A549 (cell line): ENCODE measurements around the gene CCSAP. TPM values are rescaled to one million over a fixed set of nuclear protein-coding genes. Genes with fewer than 3 reads are reported as not detected.

Experiments
- ATAC-seq, 2 experiments: fragments of 200-7000 bp in 1 of 2; fragments of >200 bp in 1 of 2; cut with Nextera tagmentation in 1 of 2; cut with Tn5 transposase in 1 of 2; 3 replicates each; pipeline versions ENCODE4 v1.8.0 to v1.9.1; 2018 to 2020; ENCODE audit warnings: mild to moderate bottlenecking in 1 of 2, moderate library complexity in 1 of 2
- CTCF ChIA-PET: fragments of 300-600 bp; sonication (Branson Sonifier 250); formaldehyde crosslinking; extraction: SDS; loops from one replicate; lab custom pipeline; 2021; ENCODE audit warnings: antibody characterized with exemption, inconsistent platforms; lab: Yijun Ruan, JAX
- POLR2A ChIA-PET: fragments of 350-600 bp; formaldehyde crosslinking; extraction: SDS; loops from one replicate; lab custom pipeline; 2021; ENCODE audit warnings: antibody characterized with exemption, inconsistent platforms; lab: Yijun Ruan, JAX
- DNase-seq, 2 experiments: peaks; one replicate each; pipeline versions ENCODE4 v3.0.0 to v3.0.0-alpha.2; 2011 to 2016; ENCODE audit warnings: low read depth in 1 of 2, low spot score in 1 of 2
- FAIRE-seq: peaks from 2 replicates; lab custom pipeline; 2011; peaks lifted over from hg19 to GRCh38; lab: Jason Lieb, UNC
- H3K27ac ChIP-seq, 2 experiments: fragments of >200 bp; sonication (Bioruptor Twin); formaldehyde crosslinking; 3 replicates each; pipeline ENCODE4 v1.5.1; 2016 to 2017
- H3K4me1 ChIP-seq: fragments of >200 bp; sonication (Bioruptor Twin); formaldehyde crosslinking; 3 replicates; pipeline ENCODE4 v1.6.1; 2016
- H3K4me2 ChIP-seq: fragments of >200 bp; sonication (Bioruptor Twin); formaldehyde crosslinking; 3 replicates; pipeline ENCODE4 v1.6.1; 2016
- H3K4me3 ChIP-seq: fragments of >200 bp; sonication (Bioruptor Twin); formaldehyde crosslinking; 3 replicates; pipeline ENCODE4 v1.5.1; 2016
- H3K9me3 ChIP-seq: fragments of >200 bp; sonication (Bioruptor Twin); formaldehyde crosslinking; 3 replicates; pipeline ENCODE4 v1.6.1; 2016
- CHD2 ChIP-seq: fragments of 150-350 bp; IDR thresholded peaks from 2 replicates; pipeline ENCODE4 v1.6.1; 2014; ENCODE audit warnings: low read length; ENCODE audit not compliant: partially characterized antibody
- CHD4 ChIP-seq: fragments of 200-600 bp; sonication (generic); IDR thresholded peaks from 2 replicates; pipeline ENCODE4 v1.6.1; 2016; ENCODE audit warnings: antibody characterized with exemption, mild to moderate bottlenecking, borderline replicate concordance
- EHMT2 ChIP-seq: fragments of 200-600 bp; sonication (generic); IDR thresholded peaks from 2 replicates; pipeline ENCODE4 v1.6.1; 2016; ENCODE audit warnings: antibody characterized with exemption, low read depth, mild to moderate bottlenecking, moderate library complexity
- FOXS1 ChIP-seq: fragments of 250-450 bp; sonication (Bioruptor Pico); IDR thresholded peaks from 2 replicates; pipeline ENCODE4 v1.5.0; 2020; ENCODE audit warnings: mild to moderate bottlenecking, moderate library complexity
- GATA3 ChIP-seq: IDR thresholded peaks from 2 replicates; pipeline ENCODE4 v1.6.1; 2012; ENCODE audit warnings: borderline replicate concordance
- HDAC2 ChIP-seq: fragments of 200-600 bp; sonication (generic); IDR thresholded peaks from 2 replicates; pipeline ENCODE4 v1.6.1; 2016
- HES2 ChIP-seq: fragments of >200 bp; sonication (Bioruptor Twin); formaldehyde crosslinking; IDR thresholded peaks from 2 replicates; pipeline ENCODE4 v1.6.1; 2016
- HEYL ChIP-seq: fragments of 250-450 bp; sonication (Bioruptor Pico); IDR thresholded peaks from 2 replicates; pipeline ENCODE4 v1.8.0; 2021; ENCODE audit warnings: mild to moderate bottlenecking, moderate library complexity
- HMGXB4 ChIP-seq: fragments of 250-450 bp; sonication (Bioruptor Pico); IDR thresholded peaks from 2 replicates; pipeline ENCODE4 v1.5.0; 2021; ENCODE audit warnings: mild to moderate bottlenecking, moderate library complexity, borderline replicate concordance
- HOXB5 ChIP-seq: fragments of 250-450 bp; sonication (Bioruptor Pico); IDR thresholded peaks from 2 replicates; pipeline ENCODE4 v1.5.0; 2020; ENCODE audit warnings: mild to moderate bottlenecking, moderate library complexity
- JUN ChIP-seq, 2 experiments: fragments of >200 bp; sonication (Bioruptor Twin); formaldehyde crosslinking; IDR thresholded peaks; 2 replicates in 1 of 2; 3 replicates in 1 of 2; pipeline ENCODE4 v1.6.1; 2016 to 2017
- KDM5A ChIP-seq: fragments of 200-600 bp; sonication (generic); IDR thresholded peaks from 2 replicates; pipeline ENCODE4 v1.6.1; 2016; ENCODE audit warnings: antibody characterized with exemption, mild to moderate bottlenecking
- MAX ChIP-seq: IDR thresholded peaks from 2 replicates; pipeline ENCODE4 v1.6.1; 2012
- NFE2L2 ChIP-seq: fragments of 150-350 bp; conservative IDR thresholded peaks from 2 replicates; pipeline ENCODE4 v1.6.1; 2014; ENCODE audit warnings: low read length
- NPAS2 ChIP-seq: fragments of 250-450 bp; sonication (Bioruptor Pico); IDR thresholded peaks from 2 replicates; pipeline ENCODE4 v1.8.0; 2022; ENCODE audit warnings: mild to moderate bottlenecking, moderate library complexity, borderline replicate concordance
- NR3C1 ChIP-seq: fragments of >200 bp; sonication (Bioruptor Twin); formaldehyde crosslinking; IDR thresholded peaks from 3 replicates; pipeline ENCODE4 v1.6.1; 2017
- PHF8 ChIP-seq: fragments of 200-600 bp; sonication (generic); IDR thresholded peaks from 2 replicates; pipeline ENCODE4 v1.6.1; 2016; ENCODE audit warnings: low read depth, mild to moderate bottlenecking, antibody characterized with exemption, moderate library complexity, borderline replicate concordance
- RAD21 ChIP-seq, 2 experiments: fragments of >200 bp in 1 of 2; sonication (Bioruptor Twin) in 1 of 2; formaldehyde crosslinking in 1 of 2; IDR thresholded peaks in 1 of 2; conservative IDR thresholded peaks in 1 of 2; 2 replicates in 1 of 2; 3 replicates in 1 of 2; pipeline ENCODE4 v1.6.1; 2012 to 2018; ENCODE audit warnings: inconsistent platforms in 1 of 2
- RCOR1 ChIP-seq: fragments of 150-350 bp; IDR thresholded peaks from 2 replicates; pipeline ENCODE4 v1.6.1; 2014; ENCODE audit warnings: antibody characterized with exemption, low read length, low read depth
- SMC3 ChIP-seq: fragments of >200 bp; sonication (Bioruptor Twin); formaldehyde crosslinking; IDR thresholded peaks from 3 replicates; pipeline ENCODE4 v1.6.1; 2018; ENCODE audit warnings: inconsistent platforms
- TFCP2L1 ChIP-seq: fragments of 250-450 bp; sonication (Bioruptor Pico); IDR thresholded peaks from 2 replicates; pipeline ENCODE4 v1.5.0; 2021; ENCODE audit warnings: mild to moderate bottlenecking
- TP53 ChIP-seq: fragments of 250-450 bp; sonication (Bioruptor Pico); IDR thresholded peaks from 2 replicates; pipeline ENCODE4 v1.5.0; 2021; ENCODE audit warnings: mild to moderate bottlenecking, moderate library complexity
- ZC3H11A ChIP-seq: fragments of 450-650 bp; IDR thresholded peaks from 2 replicates; pipeline ENCODE4 v1.6.1; 2014; ENCODE audit warnings: antibody characterized with exemption, mild to moderate bottlenecking
- ZNF302 ChIP-seq: fragments of 250-450 bp; sonication (Bioruptor Pico); IDR thresholded peaks from 2 replicates; pipeline ENCODE4 v1.9.0; 2021; ENCODE audit warnings: inconsistent platforms, mild to moderate bottlenecking, moderate library complexity
- ZSCAN20 ChIP-seq: fragments of 250-450 bp; sonication (Bioruptor Pico); IDR thresholded peaks from 2 replicates; pipeline ENCODE4 v1.8.0; 2022; ENCODE audit warnings: mild to moderate bottlenecking, moderate library complexity
- WGBS: methylation state at CpG from one replicate; pipeline ENCODE4 v1.1.6; 2017; ENCODE audit errors: missing lambda C conversion rate; 5-methylcytosine and 5-hydroxymethylcytosine counted together
- polyA plus RNA-seq, 4 experiments: library from polyadenylated mRNA; depleted of rRNA in 3 of 4; stranded (reverse); fragments of >200 nt; fragmentation: RNase III in 1 of 4; extraction: RNeasy Plus Mini Kit Qiagen cat#74134 plus additional on column Dnase treatment in 1 of 4; gene quantifications; 2 replicates in 3 of 4; 3 replicates in 1 of 4; pipeline ENCODE4 v1.2.3, GENCODE V29; 2011 to 2017
- TF ChIP-seq, protein P1 (sequence below): IDR thresholded peaks from 2 replicates; pipeline ENCODE4 v1.6.1; 2012
- TF ChIP-seq, protein P2 (sequence below): fragments of 450-650 bp; IDR thresholded peaks from 2 replicates; pipeline ENCODE4 v1.6.1; 2014; ENCODE audit warnings: antibody characterized with exemption

Gene CCSAP
- polyA plus RNA-seq, 2 of the 4 experiments (the other 2 are of a cell fraction) = 6.4 to 9.1 TPM

GRCh38 chr1:229376521-229376920 lies 33.7 kb upstream of the CCSAP start:
- DNase-seq (no peak), FAIRE-seq (no peak), ATAC-seq (no peak)
- Histone ChIP-seq H3K4me1 (0 out of 3 replicates have a peak, but pooled peaks cover 2% of the 10 kb centered on the region), H3K4me3 (no peak overlapping the region), H3K4me2 (no peak overlapping the region), H3K9me3 (no peaks in the 10 kb centered on the region), H3K27ac (no peak overlapping the region)
- 77% methylated on average over 6 of the region's 6 CpGs for WGBS
- POLR2A ChIA-PET = no interaction called here
- CTCF ChIA-PET = no interaction called here
- no peak for TF ChIP-seq MAX
- no peak for TF ChIP-seq HES2
- TF ChIP-seq JUN (IDR thresholded peaks at IDR 0.05) = no peak
- TF ChIP-seq, protein P1, sequence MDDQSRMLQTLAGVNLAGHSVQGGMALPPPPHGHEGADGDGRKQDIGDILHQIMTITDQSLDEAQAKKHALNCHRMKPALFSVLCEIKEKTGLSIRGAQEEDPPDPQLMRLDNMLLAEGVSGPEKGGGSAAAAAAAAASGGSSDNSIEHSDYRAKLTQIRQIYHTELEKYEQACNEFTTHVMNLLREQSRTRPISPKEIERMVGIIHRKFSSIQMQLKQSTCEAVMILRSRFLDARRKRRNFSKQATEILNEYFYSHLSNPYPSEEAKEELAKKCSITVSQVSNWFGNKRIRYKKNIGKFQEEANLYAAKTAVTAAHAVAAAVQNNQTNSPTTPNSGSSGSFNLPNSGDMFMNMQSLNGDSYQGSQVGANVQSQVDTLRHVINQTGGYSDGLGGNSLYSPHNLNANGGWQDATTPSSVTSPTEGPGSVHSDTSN = no peak
- TF ChIP-seq HDAC2 = no peak
- no peak for TF ChIP-seq RCOR1
- no peak for TF ChIP-seq TFCP2L1
- no peak for TF ChIP-seq TP53 (CRISPR knock-in tag)
- TF ChIP-seq, all 56 proteins: peak for 0

DNA sequence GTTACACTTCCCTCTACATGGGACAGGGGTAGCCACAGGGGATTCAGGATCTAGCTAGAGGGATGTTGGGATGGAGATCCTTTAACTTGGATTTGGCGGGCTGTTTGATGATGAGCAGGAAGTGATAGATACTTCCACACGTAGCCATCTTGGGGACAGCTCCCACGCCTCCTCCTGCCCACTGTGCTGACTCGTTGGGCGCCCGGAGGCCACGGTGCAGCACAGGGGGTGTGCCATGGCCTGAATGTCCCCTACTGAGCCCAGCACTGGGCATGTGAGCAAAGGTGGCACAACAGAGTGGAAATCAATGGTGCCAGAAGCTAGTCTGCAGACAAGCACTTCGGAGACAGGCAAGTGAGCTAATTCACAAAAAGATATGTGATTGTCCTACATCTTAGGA lies 31.6 kb upstream of the CCSAP start:
- Histone ChIP-seq H3K4me2 (no peak overlapping the region), H3K27ac (no peak overlapping the region), H3K9me3 (no peaks in the 10 kb centered on the region)
- no peak for FAIRE-seq
- DNase-seq = no peak
- ChIA-PET CTCF (interaction anchor here (1.5 kb wide), 1 partner anchor 43 kb away, joined by 3 read pairs; no protein-coding TSS in a partner anchor), POLR2A (no interaction called here)
- ATAC-seq = no peak
- TF ChIP-seq CHD4 (no peak), RCOR1 (no peak), HEYL (CRISPR knock-in tag) (no peak), ZC3H11A (no peak), CHD2 (no peak), EHMT2 (no peak), HOXB5 (CRISPR knock-in tag) (no peak), HDAC2 (no peak)
- TF ChIP-seq, protein P2, sequence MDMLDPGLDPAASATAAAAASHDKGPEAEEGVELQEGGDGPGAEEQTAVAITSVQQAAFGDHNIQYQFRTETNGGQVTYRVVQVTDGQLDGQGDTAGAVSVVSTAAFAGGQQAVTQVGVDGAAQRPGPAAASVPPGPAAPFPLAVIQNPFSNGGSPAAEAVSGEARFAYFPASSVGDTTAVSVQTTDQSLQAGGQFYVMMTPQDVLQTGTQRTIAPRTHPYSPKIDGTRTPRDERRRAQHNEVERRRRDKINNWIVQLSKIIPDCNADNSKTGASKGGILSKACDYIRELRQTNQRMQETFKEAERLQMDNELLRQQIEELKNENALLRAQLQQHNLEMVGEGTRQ = no peak
- TF ChIP-seq, all 56 proteins: peak for 0
- Histone ChIP-seq H3K4me1 (no peaks in the 10 kb centered on the region), H3K4me3 (no peak overlapping the region)
- WGBS = 93% methylated on average over 8 of the region's 8 CpGs

DNA sequence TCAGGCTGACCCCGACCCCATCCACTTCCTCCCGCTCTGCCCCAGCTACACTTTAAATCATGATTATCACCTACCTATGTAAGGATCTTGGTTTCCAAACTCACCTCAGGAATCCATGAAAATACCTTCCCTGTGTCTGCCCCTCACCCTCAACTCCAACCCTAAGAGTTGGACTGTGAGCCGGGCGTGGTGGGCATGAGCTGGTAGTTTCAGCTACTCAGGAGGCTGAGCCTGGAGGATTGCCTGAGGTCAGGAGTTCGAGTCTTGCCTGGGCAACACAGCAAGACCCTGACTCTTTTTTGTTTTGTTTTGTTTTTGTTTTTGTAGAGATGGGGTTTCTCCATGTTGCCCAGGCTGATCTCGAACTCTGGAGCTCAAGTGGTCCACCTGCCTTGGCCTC lies 30.5 kb upstream of the CCSAP start:
- ATAC-seq (no peak), FAIRE-seq (no peak), DNase-seq (no peak)
- H3K4me3 ChIP-seq = no peak overlapping the region
- H3K9me3 ChIP-seq = no peaks in the 10 kb centered on the region
- WGBS = 63% methylated on average over 6 of the region's 6 CpGs
- H3K4me1 ChIP-seq = no peaks in the 10 kb centered on the region
- ChIA-PET CTCF (interaction anchor here (0.6 kb wide), 1 partner anchor 29 kb away, joined by 3 read pairs; no protein-coding TSS in a partner anchor), POLR2A (interaction anchor here (0.5 kb wide), 1 partner anchor 89 kb away, joined by 4 read pairs; no protein-coding TSS in a partner anchor)
- H3K4me2 ChIP-seq = no peak overlapping the region
- no peak overlapping the region for H3K27ac ChIP-seq
- TF ChIP-seq, protein P2 = no peak
- TF ChIP-seq RAD21 (conservative IDR thresholded peaks at IDR 0.05 in 1 of 2, IDR thresholded peaks at IDR 0.05 in 1 of 2) (no peak), MAX (no peak), HOXB5 (CRISPR knock-in tag) (no peak), GATA3 (no peak), HDAC2 (no peak), NFE2L2 (no peak), SMC3 (no peak), ZNF302 (CRISPR knock-in tag) (no peak), TP53 (CRISPR knock-in tag) (no peak), NPAS2 (CRISPR knock-in tag) (no peak), HMGXB4 (CRISPR knock-in tag) (no peak), PHF8 (no peak), KDM5A (no peak), TFCP2L1 (no peak), FOXS1 (no peak), NR3C1 (no peak), ZSCAN20 (CRISPR knock-in tag) (no peak)
- TF ChIP-seq, protein P1 = no peak
